Thyroid gland (tissue), 4 donors: Measurements from ENCODE around the gene FHIT.

Experiments used
- POLR2A ChIP-seq, 2 donors: fragments of 450-650 bp; IDR thresholded peaks; one replicate each; pipeline ENCODE4 v1.6.1; 2017; ENCODE audit warnings: antibody characterized with exemption in 2 of 2, mild to moderate bottlenecking in 2 of 2, moderate library complexity in 1 of 2
- TF ChIP-seq, protein P1 (sequence below), 6 experiments: fragments of 200-600 bp in 3 of 6; fragments of 450-650 bp in 3 of 6; sonication (generic) in 3 of 6; IDR thresholded peaks; one replicate each; pipeline ENCODE4 v1.5.1; 2016 to 2019; ENCODE audit warnings: antibody characterized with exemption in 6 of 6, mild to moderate bottlenecking in 2 of 6, inconsistent platforms in 1 of 6, moderate library complexity in 1 of 6

DNA sequence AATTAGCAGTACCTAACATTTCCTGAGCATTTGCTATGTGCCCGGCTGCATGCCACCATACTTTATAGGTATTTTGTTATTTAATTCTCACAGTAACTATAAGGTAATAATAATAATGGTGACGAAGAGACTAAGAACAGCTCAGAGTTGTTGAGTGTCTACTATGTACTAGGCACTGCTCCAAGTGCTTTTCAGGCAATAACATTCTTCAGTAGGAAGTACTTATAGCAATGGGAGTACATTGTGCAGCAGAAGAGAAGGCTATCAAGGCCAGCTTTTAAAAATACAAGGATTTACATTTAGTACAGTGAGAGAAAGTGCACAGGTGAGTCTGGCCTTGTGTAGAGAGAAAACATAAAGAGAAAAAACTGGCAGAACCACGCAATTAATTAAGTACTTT is 647.4 kb downstream of the FHIT start:
- TF ChIP-seq, protein P1, sequence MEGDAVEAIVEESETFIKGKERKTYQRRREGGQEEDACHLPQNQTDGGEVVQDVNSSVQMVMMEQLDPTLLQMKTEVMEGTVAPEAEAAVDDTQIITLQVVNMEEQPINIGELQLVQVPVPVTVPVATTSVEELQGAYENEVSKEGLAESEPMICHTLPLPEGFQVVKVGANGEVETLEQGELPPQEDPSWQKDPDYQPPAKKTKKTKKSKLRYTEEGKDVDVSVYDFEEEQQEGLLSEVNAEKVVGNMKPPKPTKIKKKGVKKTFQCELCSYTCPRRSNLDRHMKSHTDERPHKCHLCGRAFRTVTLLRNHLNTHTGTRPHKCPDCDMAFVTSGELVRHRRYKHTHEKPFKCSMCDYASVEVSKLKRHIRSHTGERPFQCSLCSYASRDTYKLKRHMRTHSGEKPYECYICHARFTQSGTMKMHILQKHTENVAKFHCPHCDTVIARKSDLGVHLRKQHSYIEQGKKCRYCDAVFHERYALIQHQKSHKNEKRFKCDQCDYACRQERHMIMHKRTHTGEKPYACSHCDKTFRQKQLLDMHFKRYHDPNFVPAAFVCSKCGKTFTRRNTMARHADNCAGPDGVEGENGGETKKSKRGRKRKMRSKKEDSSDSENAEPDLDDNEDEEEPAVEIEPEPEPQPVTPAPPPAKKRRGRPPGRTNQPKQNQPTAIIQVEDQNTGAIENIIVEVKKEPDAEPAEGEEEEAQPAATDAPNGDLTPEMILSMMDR (IDR thresholded peaks at IDR 0.05): no peak
- no peak for TF ChIP-seq POLR2A (IDR thresholded peaks at IDR 0.05)
